Measurements from ENCODE around the gene CORO1C. TPM values are rescaled to one million over a fixed set of nuclear protein-coding genes. Genes with fewer than 3 reads are reported as not detected.

CORO1C gene
- total RNA-seq, 1 experiment from 2014 or later, result 138 TPM

DNA sequence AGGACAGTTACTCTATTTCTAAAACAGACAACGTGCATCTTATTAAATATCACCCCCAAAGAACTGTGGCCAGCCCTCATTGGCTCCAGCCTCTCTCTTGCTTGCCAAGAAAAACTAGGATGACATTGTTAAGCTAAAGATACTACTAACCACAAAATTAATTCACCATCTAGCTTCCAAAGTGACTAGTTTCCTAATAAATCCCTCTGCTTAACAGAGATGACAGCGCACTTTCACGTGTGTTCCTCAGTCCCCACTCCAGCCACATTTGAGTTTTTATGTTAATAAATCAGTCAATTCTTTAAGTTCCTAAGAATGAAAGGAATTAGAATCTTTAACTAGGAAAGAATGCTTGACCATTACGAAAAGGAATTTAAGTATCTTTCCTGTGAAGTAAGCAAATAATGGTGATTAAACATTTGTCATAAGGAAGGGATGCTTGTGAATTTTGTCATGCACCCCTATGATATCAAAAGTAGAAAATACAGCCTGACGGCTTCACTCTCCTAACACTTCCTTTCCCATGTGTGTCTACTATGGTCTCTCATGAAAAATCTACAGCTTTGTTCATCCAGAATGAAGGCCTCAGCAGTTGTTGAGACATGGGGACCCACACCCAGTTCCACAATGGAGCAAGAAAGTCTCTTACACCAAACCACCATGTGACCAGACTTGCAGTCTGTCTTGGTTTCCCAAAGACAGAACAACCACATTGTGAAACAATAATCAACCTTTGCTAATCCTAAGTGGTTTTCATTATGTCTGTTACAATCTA, 8.1 kb downstream of the CORO1C start:
- ChIA-PET RAD21 (ENCODE audit: low non-redundant PET in 1 of 2, low total read pairs in 2 of 2, uncharacterized antibody in 2 of 2, unreplicated experiment in 2 of 2) (no interaction called here), CTCF (no interaction called here), POLR2A (no interaction called here)
- H3K4me2 ChIP-seq (ENCODE audit: low read length), result peak overlapping the region; percentile 40
- no peaks in the 10 kb centered on the region for H3K27me3 ChIP-seq (ENCODE audit: insufficient read depth, low read length)
- H3K9me2 ChIP-seq (ENCODE audit: insufficient read depth), result no peaks in the 10 kb centered on the region
- intact Hi-C loops (cut with micrococcal nuclease), result no loop called here
- no peaks in the 10 kb centered on the region for H3K36me3 ChIP-seq (ENCODE audit: control insufficient read depth in 1 of 2, insufficient read depth in 2 of 2, low read length in 2 of 2)
- peaks cover 4% of the 10 kb centered on the region; the same call in 1 of the 2 replicates for H4K20me1 ChIP-seq (ENCODE audit: insufficient read depth)
- no TSS peak for BruUV-seq (replicated peaks)
- H2AFZ ChIP-seq (ENCODE audit: low read depth, low read length, poor library complexity, severe bottlenecking), result no peak overlapping the region
- DNase-seq (ENCODE audit: low read depth, low spot score) (no peak), ATAC-seq (no peak)
- peaks cover 11 to 49% of the 10 kb centered on the region in 2 experiments; a peak in 3 of 4 replicates for H3K4me1 ChIP-seq (ENCODE audit: control insufficient read depth in 1 of 2, insufficient read depth in 2 of 2, low read length in 2 of 2)
- H3K4me3 ChIP-seq (replicated peaks in 1 of 2; ENCODE audit: low read depth in 1 of 2, low read length in 2 of 2), result no peak overlapping the region
- 0 out of 2 replicates have a peak overlapping the region, but pooled peaks have one; percentile 6 for H3K9ac ChIP-seq (ENCODE audit: low read length)
- H3K79me2 ChIP-seq (ENCODE audit: insufficient read depth, low read length), result peaks cover 95% of the 10 kb centered on the region
- H3K27ac ChIP-seq (ENCODE audit: low read depth, low read length), result no peak overlapping the region
- no peak for TF ChIP-seq ATF3 (IDR thresholded peaks at IDR 0.05)
- TF ChIP-seq JUND (IDR thresholded peaks at IDR 0.05), result no peak
- TF ChIP-seq RAD21 (IDR thresholded peaks at IDR 0.05; ENCODE audit: low read depth), result no peak
- 0 out of 2 replicates have a peak, but pooled peaks have one; percentile 9 for TF ChIP-seq FOSL1 (IDR thresholded peaks at IDR 0.05; ENCODE audit: low read depth)
- no peak for TF ChIP-seq ZBTB33 (IDR thresholded peaks at IDR 0.05; ENCODE audit: extremely low read depth, insufficient replicate concordance, low read length)
- TF ChIP-seq ZNF274 (IDR thresholded peaks at IDR 0.05; ENCODE audit: low read depth, low read length), result no peak
- no peaks in the 10 kb centered on the region for H3K9me3 ChIP-seq (ENCODE audit: control insufficient read depth in 1 of 2, insufficient read depth in 1 of 2, low read depth in 1 of 2, low read length in 2 of 2)

Measured in HCT116 (cell line).